GM21515 (cell line): ENCODE measurements around the gene ZYG11A.

ENCODE experiments used
- ATAC-seq: cut with Tn5 transposase; IDR thresholded peaks from one replicate; pipeline ENCODE4 v1.9.1; 2021; ENCODE audit not compliant: unreplicated experiment

ZYG11A gene

DNA sequence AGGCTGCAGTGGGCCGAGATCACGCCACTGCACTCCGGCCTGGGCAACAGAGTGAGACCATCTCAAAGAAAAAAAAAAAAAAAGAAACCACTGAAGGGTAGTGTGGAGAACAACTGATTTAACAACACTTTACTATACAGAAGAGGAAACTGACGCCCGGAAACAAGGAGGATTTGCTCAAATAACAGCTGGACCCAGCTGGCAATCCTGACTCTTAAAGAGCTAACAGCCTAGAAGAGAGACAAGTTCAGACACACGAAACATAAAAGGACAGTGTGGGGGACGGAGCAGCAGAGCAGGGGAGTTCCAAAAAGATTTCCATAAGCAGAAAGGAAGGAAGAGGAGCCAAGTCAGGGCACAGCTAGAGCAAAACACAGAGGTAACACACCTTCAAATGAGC is 74.6 kb downstream of the ZYG11A start:
- ATAC-seq = no peak

- ATAC-seq = no peak
These were observed 75.0 kb downstream of the ZYG11A start for GRCh38 chr1:52917581-52917980.

- no peak for ATAC-seq
These were observed 75.6 kb downstream of the ZYG11A start for GRCh38 chr1:52918201-52918600.

DNA sequence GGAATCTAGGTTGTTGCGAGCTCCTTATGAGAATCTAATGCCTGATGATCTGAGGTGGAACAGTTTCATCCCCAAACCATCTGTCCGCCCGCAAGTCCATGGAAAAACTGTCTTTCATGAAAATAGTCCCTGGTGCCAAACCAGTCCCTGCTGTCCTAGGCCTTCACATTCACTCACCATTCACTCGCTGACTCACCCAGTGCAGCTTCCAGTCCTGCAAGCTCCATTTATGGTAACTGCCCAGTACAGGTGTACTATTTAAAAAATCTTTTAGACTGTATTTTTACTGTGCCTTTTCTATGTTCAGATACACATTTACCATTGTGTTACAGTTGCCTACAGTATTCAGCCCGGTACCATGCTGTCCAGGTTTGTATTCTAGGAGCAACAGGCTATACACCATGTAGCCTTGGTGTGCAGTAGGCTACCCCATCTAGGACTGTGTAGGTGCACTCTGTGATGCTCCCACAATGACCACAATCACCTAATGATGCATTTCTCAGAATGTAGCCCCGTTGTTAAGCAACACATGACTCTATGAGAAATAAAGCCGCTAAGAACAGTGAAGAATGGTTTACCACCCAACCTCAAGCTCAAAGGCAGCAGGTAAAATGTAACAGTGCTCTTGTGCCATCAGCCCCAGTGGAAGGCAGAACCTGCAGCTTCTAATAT is 76.6 kb downstream of the ZYG11A start:
- no peak for ATAC-seq

DNA sequence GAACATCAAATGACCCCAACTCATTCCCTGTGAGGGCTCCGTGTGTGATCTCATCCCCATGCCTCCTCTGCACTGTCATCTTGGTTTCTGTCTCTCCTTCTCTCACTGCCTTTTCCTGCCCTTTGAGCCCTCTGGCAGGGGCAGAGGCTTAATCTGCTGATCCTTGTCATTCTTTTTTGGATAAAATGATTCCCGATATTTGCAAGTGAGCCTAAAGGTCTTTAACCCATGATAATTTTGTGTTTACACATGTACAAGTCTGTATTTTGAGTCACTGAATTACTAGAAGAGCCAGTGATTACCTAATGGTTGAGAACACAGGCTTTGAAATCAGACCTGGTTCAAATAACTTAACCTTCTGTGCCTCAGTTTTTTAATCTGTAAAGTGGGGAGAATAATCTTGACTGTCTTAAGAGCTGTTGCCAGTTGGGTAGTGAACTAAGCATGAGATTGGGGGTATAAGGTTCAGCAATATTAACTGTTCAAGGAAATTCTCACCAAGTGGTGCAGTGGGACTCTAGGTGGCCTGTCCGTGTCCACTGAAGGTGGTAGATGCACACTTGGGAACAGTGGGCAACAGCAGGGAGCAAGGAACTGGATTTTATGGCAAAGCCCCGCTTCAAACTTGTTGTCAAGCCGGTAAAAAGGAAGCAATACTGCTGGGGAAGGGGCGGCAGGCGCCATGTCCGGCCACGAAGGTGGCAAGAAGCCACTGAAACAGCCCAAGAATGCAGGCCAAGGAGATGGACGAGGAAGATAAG is 77.3 kb downstream of the ZYG11A start:
- no peak for ATAC-seq

- no peak for ATAC-seq
These were observed 78.3 kb downstream of the ZYG11A start for GRCh38 chr1:52920791-52921291.

DNA sequence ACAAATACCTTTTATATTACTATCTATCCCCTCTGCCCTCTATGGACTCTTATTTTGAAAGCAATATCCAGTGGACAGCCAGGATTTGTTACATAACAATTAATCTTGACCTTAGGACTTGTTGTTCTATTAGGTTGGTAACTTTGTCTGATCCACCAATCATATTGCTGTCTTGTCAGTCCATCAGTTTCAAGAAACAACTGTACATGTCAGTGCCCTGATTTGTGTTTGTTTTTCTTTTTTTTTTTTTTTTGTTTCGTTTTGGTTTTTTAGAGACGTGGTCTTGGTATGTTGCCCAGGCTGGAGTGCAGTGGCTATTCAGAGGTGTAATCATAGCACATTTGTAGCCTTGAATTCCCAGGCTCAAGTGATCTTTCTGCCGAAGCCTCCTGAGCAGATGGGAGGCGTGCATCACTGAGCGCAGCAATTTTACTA is 83.0 kb downstream of the ZYG11A start:
- no peak for ATAC-seq

DNA sequence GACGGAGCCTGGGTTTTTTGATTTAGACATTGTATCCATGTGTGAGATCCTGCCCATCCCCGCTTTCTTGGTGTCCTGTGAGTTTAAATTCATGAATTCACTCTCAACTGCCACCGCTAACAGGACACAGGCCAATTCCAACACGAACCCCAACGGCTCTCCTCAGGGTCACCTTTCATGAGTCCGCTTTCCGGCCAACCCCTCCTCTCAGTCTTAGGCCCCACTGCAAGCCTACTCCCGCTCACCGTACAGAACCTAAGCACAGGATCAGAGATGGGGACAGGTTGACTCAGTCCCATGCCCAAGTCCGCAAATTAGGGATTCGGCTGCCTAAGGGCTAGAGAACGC is 84.3 kb downstream of the ZYG11A start:
- no peak for ATAC-seq

DNA sequence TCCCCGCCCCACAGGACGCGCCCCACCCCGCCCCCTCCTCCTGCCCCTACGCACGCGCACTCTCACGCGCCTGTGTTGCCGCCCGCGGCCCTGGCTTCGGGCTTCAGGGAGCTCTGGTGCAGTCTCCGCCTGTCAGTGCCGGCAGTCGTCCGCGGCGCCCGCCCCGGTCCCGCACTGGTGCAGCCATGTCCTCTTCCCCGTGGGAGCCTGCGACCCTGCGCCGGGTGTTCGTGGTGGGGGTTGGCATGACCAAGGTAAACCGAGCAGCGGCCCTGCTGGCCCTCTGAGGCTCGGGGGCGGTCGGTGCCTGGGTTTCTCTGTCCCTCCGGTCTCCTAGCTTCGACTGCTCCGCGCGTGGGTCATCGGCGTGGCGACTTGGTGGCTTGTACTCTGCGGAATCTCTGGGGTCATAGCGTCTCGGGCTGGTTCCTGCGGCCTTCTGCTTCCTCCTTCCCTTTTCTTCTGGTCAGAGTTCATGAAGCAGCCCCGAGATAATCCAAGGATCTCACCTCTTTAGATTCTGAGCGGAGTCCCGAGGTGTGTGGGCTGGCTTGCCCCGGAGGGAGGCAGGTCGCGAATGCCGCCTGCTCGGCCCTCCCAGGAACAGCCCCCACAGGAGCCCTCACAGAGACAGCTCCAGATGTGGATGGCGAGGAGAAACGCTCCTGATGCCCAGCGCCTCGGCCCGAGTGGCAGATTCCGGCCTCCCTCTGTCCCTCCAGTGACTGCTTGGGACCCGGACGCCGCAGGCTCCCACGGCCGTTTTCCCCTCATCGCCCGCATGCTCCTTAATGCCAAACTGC is 84.9 kb downstream of the ZYG11A start, which contains the start of gene SCP2:
Gene SCP2 (plus strand): TSS at position 65 of the 803 bp plus-strand sequence. CDS start 121 bp downstream, at position 186.
- ATAC-seq = peak; percentile 66

GRCh38 chr1:52928015-52928404 is 85.5 kb downstream of the ZYG11A start:
- no peak for ATAC-seq

- no peak for ATAC-seq
These were observed 86.5 kb downstream of the ZYG11A start for GRCh38 chr1:52929019-52929418.

- ATAC-seq = no peak
These were observed 95.0 kb downstream of the ZYG11A start for GRCh38 chr1:52937433-52938182.

GRCh38 chr1:52938183-52938451 is 95.6 kb downstream of the ZYG11A start:
- no peak for ATAC-seq

- ATAC-seq = no peak
These were observed 101.4 kb downstream of the ZYG11A start for GRCh38 chr1:52943876-52944416.

DNA sequence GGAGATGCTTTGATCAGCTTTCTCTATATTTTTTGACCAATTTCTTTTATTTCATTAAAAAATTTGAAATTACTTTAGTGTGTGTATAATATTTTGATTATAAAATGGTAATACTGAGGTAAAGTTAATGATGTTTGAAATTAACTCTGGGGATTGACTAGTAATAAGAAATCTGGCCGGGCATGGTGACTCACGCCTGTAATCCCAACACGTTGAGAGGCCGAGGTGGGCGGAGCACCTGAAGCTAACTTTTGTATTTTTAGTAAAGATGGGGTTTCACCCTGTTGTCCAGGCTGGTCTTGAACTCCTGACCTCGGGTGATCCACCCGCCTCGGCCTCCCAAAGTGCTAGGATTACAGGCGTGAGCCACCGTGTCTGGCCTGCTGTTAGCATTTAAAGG is 102.0 kb downstream of the ZYG11A start:
- ATAC-seq = no peak
